Measurements from ENCODE around the gene SWAP70.

SWAP70 gene

GRCh38 chr11:9700105-9700801 is 36.4 kb downstream of the SWAP70 start:
- Histone ChIP-seq H4K20me1 (ENCODE audit: insufficient read depth, low read length, poor library complexity, severe bottlenecking) (no peaks in the 10 kb centered on the region), H2AFZ (ENCODE audit: low read length) (no peak overlapping the region), H3K36me3 (ENCODE audit: insufficient read depth, low read length) (peaks cover 9% of the 10 kb centered on the region; the same call in 1 of the 2 replicates), H3K9ac (ENCODE audit: low read depth, low read length, poor library complexity, severe bottlenecking) (no peak overlapping the region), H3K9me2 (replicated peaks; ENCODE audit: low read depth, low read length) (no peaks in the 10 kb centered on the region), H3K79me2 (ENCODE audit: insufficient read depth, low read length) (no peaks in the 10 kb centered on the region), H3K9me3 (ENCODE audit: insufficient read depth, low read depth, low read length) (no peaks in the 10 kb centered on the region), H3K4me1 (ENCODE audit: insufficient read depth, low read length, poor library complexity, severe bottlenecking) (peaks cover 33% of the 10 kb centered on the region), H3K4me2 (ENCODE audit: low read depth, low read length, poor library complexity, severe bottlenecking) (no peak overlapping the region), H3K4me3 (ENCODE audit: low read length, poor library complexity, severe bottlenecking) (no peak overlapping the region), H3K27me3 (ENCODE audit: insufficient read depth, low read length, poor library complexity, severe bottlenecking) (no peaks in the 10 kb centered on the region), H3F3A (ENCODE audit: low read depth) (peaks cover 12% of the 10 kb centered on the region; the same call in 1 of the 2 replicates)
- TF ChIP-seq, protein P1, sequence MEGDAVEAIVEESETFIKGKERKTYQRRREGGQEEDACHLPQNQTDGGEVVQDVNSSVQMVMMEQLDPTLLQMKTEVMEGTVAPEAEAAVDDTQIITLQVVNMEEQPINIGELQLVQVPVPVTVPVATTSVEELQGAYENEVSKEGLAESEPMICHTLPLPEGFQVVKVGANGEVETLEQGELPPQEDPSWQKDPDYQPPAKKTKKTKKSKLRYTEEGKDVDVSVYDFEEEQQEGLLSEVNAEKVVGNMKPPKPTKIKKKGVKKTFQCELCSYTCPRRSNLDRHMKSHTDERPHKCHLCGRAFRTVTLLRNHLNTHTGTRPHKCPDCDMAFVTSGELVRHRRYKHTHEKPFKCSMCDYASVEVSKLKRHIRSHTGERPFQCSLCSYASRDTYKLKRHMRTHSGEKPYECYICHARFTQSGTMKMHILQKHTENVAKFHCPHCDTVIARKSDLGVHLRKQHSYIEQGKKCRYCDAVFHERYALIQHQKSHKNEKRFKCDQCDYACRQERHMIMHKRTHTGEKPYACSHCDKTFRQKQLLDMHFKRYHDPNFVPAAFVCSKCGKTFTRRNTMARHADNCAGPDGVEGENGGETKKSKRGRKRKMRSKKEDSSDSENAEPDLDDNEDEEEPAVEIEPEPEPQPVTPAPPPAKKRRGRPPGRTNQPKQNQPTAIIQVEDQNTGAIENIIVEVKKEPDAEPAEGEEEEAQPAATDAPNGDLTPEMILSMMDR (conservative IDR thresholded peaks at IDR 0.05; ENCODE audit: low read length): no peak
- TF ChIP-seq EZH2phosphoT487 (IDR thresholded peaks at IDR 0.05; ENCODE audit: borderline replicate concordance): no peak

- Histone ChIP-seq H3K4me1 (ENCODE audit: insufficient read depth, low read length, poor library complexity, severe bottlenecking) (peaks cover 37% of the 10 kb centered on the region), H3K79me2 (ENCODE audit: insufficient read depth, low read length) (no peaks in the 10 kb centered on the region)
These were observed 37.9 kb downstream of the SWAP70 start for GRCh38 chr11:9701799-9702198.

DNA sequence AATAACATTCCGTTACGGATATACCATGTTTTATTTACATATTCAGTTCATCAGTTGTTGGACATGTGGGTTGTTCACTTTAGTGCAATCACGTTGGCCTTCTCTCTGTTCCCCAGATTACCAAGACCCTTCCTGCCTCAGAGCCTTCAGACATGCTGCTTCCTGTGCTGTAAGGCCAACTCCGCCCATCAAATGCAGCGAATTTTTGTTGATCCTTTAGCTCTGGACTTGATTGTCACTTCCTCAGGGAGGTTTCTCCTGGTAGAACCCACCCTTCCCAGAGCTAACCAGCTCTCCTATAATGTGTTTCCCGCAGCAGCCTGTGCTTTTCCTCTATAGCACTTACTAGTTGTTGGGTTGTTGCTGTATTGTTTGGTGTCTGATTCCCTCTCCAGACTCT is 39.4 kb downstream of the SWAP70 start:
- peaks cover 40% of the 10 kb centered on the region for H3K4me1 ChIP-seq (ENCODE audit: insufficient read depth, low read length, poor library complexity, severe bottlenecking)
- H3K4me2 ChIP-seq (ENCODE audit: low read depth, low read length, poor library complexity, severe bottlenecking): peak overlapping the region; percentile 63

More at GRCh38 chr11:9701799-9702198, 37.9 kb downstream of the SWAP70 start:
- no peaks in the 10 kb centered on the region for H3K27me3 ChIP-seq (ENCODE audit: insufficient read depth, low read length, poor library complexity, severe bottlenecking)
- H3K4me2 ChIP-seq (ENCODE audit: low read depth, low read length, poor library complexity, severe bottlenecking): peak overlapping the region; percentile 63
- H4K20me1 ChIP-seq (ENCODE audit: insufficient read depth, low read length, poor library complexity, severe bottlenecking): no peaks in the 10 kb centered on the region
- peak overlapping the region; percentile 33 for H3K4me3 ChIP-seq (ENCODE audit: low read length, poor library complexity, severe bottlenecking)
- no peak for TF ChIP-seq EZH2phosphoT487 (IDR thresholded peaks at IDR 0.05; ENCODE audit: borderline replicate concordance)
- TF ChIP-seq, protein P1 (conservative IDR thresholded peaks at IDR 0.05; ENCODE audit: low read length): no peak
- H3K9me2 ChIP-seq (replicated peaks; ENCODE audit: low read depth, low read length): no peaks in the 10 kb centered on the region
- H2AFZ ChIP-seq (ENCODE audit: low read length): no peak overlapping the region
- peaks cover 12% of the 10 kb centered on the region; the same call in 1 of the 2 replicates for H3F3A ChIP-seq (ENCODE audit: low read depth)
- no peaks in the 10 kb centered on the region for H3K9me3 ChIP-seq (ENCODE audit: insufficient read depth, low read depth, low read length)
- no peaks in the 10 kb centered on the region for H3K36me3 ChIP-seq (ENCODE audit: insufficient read depth, low read length)
- no peak overlapping the region for H3K9ac ChIP-seq (ENCODE audit: low read depth, low read length, poor library complexity, severe bottlenecking)

More for the DNA sequence above, 39.4 kb downstream of the SWAP70 start:
- Histone ChIP-seq H3K79me2 (ENCODE audit: insufficient read depth, low read length) (no peaks in the 10 kb centered on the region), H3F3A (ENCODE audit: low read depth) (peaks cover 12% of the 10 kb centered on the region; the same call in 1 of the 2 replicates), H3K9ac (ENCODE audit: low read depth, low read length, poor library complexity, severe bottlenecking) (no peak overlapping the region), H3K9me3 (ENCODE audit: insufficient read depth, low read depth, low read length) (no peaks in the 10 kb centered on the region), H3K36me3 (ENCODE audit: insufficient read depth, low read length) (no peaks in the 10 kb centered on the region), H2AFZ (ENCODE audit: low read length) (no peak overlapping the region), H4K20me1 (ENCODE audit: insufficient read depth, low read length, poor library complexity, severe bottlenecking) (no peaks in the 10 kb centered on the region), H3K9me2 (replicated peaks; ENCODE audit: low read depth, low read length) (no peaks in the 10 kb centered on the region), H3K4me3 (ENCODE audit: low read length, poor library complexity, severe bottlenecking) (no peak overlapping the region), H3K27me3 (ENCODE audit: insufficient read depth, low read length, poor library complexity, severe bottlenecking) (no peaks in the 10 kb centered on the region)
- no peak for TF ChIP-seq EZH2phosphoT487 (IDR thresholded peaks at IDR 0.05; ENCODE audit: borderline replicate concordance)
- TF ChIP-seq, protein P1 (conservative IDR thresholded peaks at IDR 0.05; ENCODE audit: low read length): no peak
